WERI-Rb-1 (cell line): Measurements from ENCODE around the gene VEGFA.
A peak's percentile ranks its signal among the peaks of the same experiment; 100 is the strongest.

Experiments used
- DNase-seq: peaks from one replicate; pipeline ENCODE4 v3.0.0-alpha.2; 2020
- H3K27ac ChIP-seq: fragments of 250-450 bp; sonication (Bioruptor Pico); 2 replicates; pipeline ENCODE4 v1.5.1; 2020; ENCODE audit warnings: mild to moderate bottlenecking, moderate library complexity
- H3K27me3 ChIP-seq: fragments of 250-450 bp; sonication (Bioruptor Pico); 2 replicates; pipeline ENCODE4 v1.5.1; 2021; ENCODE audit warnings: mild to moderate bottlenecking, low read depth, moderate library complexity; ENCODE audit not compliant: insufficient read depth, severe bottlenecking
- H3K36me3 ChIP-seq: fragments of 250-450 bp; sonication (Bioruptor Pico); 2 replicates; pipeline ENCODE4 v1.5.1; 2020; ENCODE audit warnings: mild to moderate bottlenecking, moderate library complexity
- H3K4me3 ChIP-seq: 2 replicates; pipeline ENCODE4 v1.5.1; 2011; ENCODE audit warnings: low read depth, mild to moderate bottlenecking, control low read depth, low read length
- H3K9me3 ChIP-seq: fragments of 250-450 bp; sonication (Bioruptor Pico); 2 replicates; pipeline ENCODE4 v1.5.1; 2021; ENCODE audit warnings: mild to moderate bottlenecking, moderate library complexity; ENCODE audit not compliant: severe bottlenecking
- CTCF ChIP-seq: IDR thresholded peaks from 2 replicates; pipeline ENCODE4 v1.5.1; 2011; ENCODE audit warnings: low read depth, mild to moderate bottlenecking, control low read depth, inconsistent platforms, low read length

VEGFA gene

GRCh38 chr6:43806043-43806757 is 36.2 kb downstream of the VEGFA start:
- no peak for DNase-seq
- Histone ChIP-seq H3K27me3 (no peaks in the 10 kb centered on the region), H3K9me3 (no peaks in the 10 kb centered on the region), H3K4me3 (no peak overlapping the region), H3K27ac (no peak overlapping the region), H3K36me3 (no peaks in the 10 kb centered on the region)
- no peak for TF ChIP-seq CTCF

GRCh38 chr6:43806758-43807227 is 36.8 kb downstream of the VEGFA start:
- H3K36me3 ChIP-seq = no peaks in the 10 kb centered on the region
- 0 out of 2 replicates have a peak overlapping the region, but pooled peaks have one; percentile 4 for H3K27ac ChIP-seq
- no peak for TF ChIP-seq CTCF
- no peak for DNase-seq
- no peaks in the 10 kb centered on the region for H3K9me3 ChIP-seq
- no peak overlapping the region for H3K4me3 ChIP-seq
- H3K27me3 ChIP-seq = no peaks in the 10 kb centered on the region

GRCh38 chr6:43807228-43808061 is 37.4 kb downstream of the VEGFA start:
- Histone ChIP-seq H3K27ac (0 out of 2 replicates have a peak overlapping the region, but pooled peaks have one; percentile 4), H3K36me3 (no peaks in the 10 kb centered on the region), H3K27me3 (no peaks in the 10 kb centered on the region), H3K4me3 (no peak overlapping the region), H3K9me3 (no peaks in the 10 kb centered on the region)
- no peak for TF ChIP-seq CTCF
- DNase-seq = peak; percentile 78

- DNase-seq = no peak
- Histone ChIP-seq H3K27me3 (no peaks in the 10 kb centered on the region), H3K27ac (no peak overlapping the region), H3K36me3 (no peaks in the 10 kb centered on the region), H3K9me3 (no peaks in the 10 kb centered on the region), H3K4me3 (no peak overlapping the region)
- no peak for TF ChIP-seq CTCF
These were observed 38.4 kb downstream of the VEGFA start for GRCh38 chr6:43808412-43808811.

GRCh38 chr6:43809417-43810305 is 39.6 kb downstream of the VEGFA start:
- Histone ChIP-seq H3K27me3 (no peaks in the 10 kb centered on the region), H3K9me3 (no peaks in the 10 kb centered on the region), H3K4me3 (no peak overlapping the region), H3K36me3 (no peaks in the 10 kb centered on the region), H3K27ac (no peak overlapping the region)
- no peak for DNase-seq
- no peak for TF ChIP-seq CTCF
